T-helper 1 cell treated with Interleukin-12 subunit alpha and Interleukin-12 subunit beta and Interleukin-4 antibody, amounts not matched to agents 30 ng/mL and 1 ng/mL, for 36 hours (primary cell): ENCODE data around the gene TPP1. TPM values are rescaled to one million over a fixed set of nuclear protein-coding genes. Genes with fewer than 3 reads are reported as not detected.

Source experiments
- intact Hi-C: fragments of 100-400 bp; cut with micrococcal nuclease; formaldehyde crosslinking; loops from one replicate; pipeline ENCODE4 v1.15.1; 2024
- total RNA-seq: library from RNA; stranded (reverse); gene quantifications from 2 replicates; pipeline ENCODE4 v1.2.3, GENCODE V29; 2022

Gene TPP1
- 94.4 and 95.9 TPM in 2 replicates for total RNA-seq

- intact Hi-C loops: loop anchor here (1.0 to 10.0 kb wide), 11 partner anchors 8 to 994 kb away; partner anchors contain the start of genes ARFIP2, ILK, MRPL17 and PPFIBP2
Measured at GRCh38 chr11:6619004-6619745, at the start of gene TPP1. TPP1 (minus strand) TSS chr11:6619422; CDS start chr11:6619400, 22 bp downstream.

GRCh38 chr11:6667733-6668374 lies 48.6 kb upstream of the TPP1 start:
- intact Hi-C loops: loop anchor here (1.0 kb wide), 5 partner anchors 10 to 137 kb away; partner anchors contain the start of genes MRPL17 and TPP1

- intact Hi-C loops: loop anchor here (1.0 kb wide), 5 partner anchors 8 to 135 kb away; partner anchors contain the start of genes MRPL17 and TPP1
Measured at GRCh38 chr11:6666302-6667183, 47.3 kb upstream of the TPP1 start.

GRCh38 chr11:6664551-6664950 lies 45.3 kb upstream of the TPP1 start:
- intact Hi-C loops: no loop called here

- intact Hi-C loops: no loop called here
Measured at GRCh38 chr11:6663794-6664469, 44.7 kb upstream of the TPP1 start.

- intact Hi-C loops: no loop called here
Measured at GRCh38 chr11:6660712-6661111, 41.5 kb upstream of the TPP1 start.

GRCh38 chr11:6658647-6659046 lies 39.4 kb upstream of the TPP1 start:
- intact Hi-C loops: loop anchor here (1.0 kb wide), 1 partner anchor 9 kb away; no protein-coding TSS in a partner anchor

GRCh38 chr11:6657346-6657745 lies 38.1 kb upstream of the TPP1 start:
- intact Hi-C loops: no loop called here

GRCh38 chr11:6656936-6657335 lies 37.7 kb upstream of the TPP1 start:
- intact Hi-C loops: no loop called here

- intact Hi-C loops: no loop called here
Measured at GRCh38 chr11:6656584-6656915, 37.3 kb upstream of the TPP1 start.

- intact Hi-C loops: no loop called here
Measured at GRCh38 chr11:6655790-6656583, 36.8 kb upstream of the TPP1 start, which contains the start of gene DCHS1. DCHS1 (minus strand) TSS chr11:6655809; CDS start chr11:6641613, 14,196 bp downstream.

- intact Hi-C loops: no loop called here
Measured at GRCh38 chr11:6655020-6655789, 36.0 kb upstream of the TPP1 start.

GRCh38 chr11:6654281-6655019 lies 35.2 kb upstream of the TPP1 start:
- intact Hi-C loops: no loop called here

GRCh38 chr11:6653656-6654055 lies 34.4 kb upstream of the TPP1 start:
- intact Hi-C loops: no loop called here

GRCh38 chr11:6653097-6653496 lies 33.9 kb upstream of the TPP1 start:
- intact Hi-C loops: no loop called here

- intact Hi-C loops: no loop called here
Measured at GRCh38 chr11:6652182-6652581, 33.0 kb upstream of the TPP1 start.

- intact Hi-C loops: no loop called here
Measured at GRCh38 chr11:6650980-6651379, 31.8 kb upstream of the TPP1 start.

GRCh38 chr11:6650104-6650503 lies 30.9 kb upstream of the TPP1 start:
- intact Hi-C loops: no loop called here

- intact Hi-C loops: no loop called here
Measured at GRCh38 chr11:6648501-6648900, 29.3 kb upstream of the TPP1 start.
